Suprapubic skin (tissue), 4 donors: ENCODE results near the gene BACE1.

Experiments used
- EP300 ChIP-seq: sonication (generic); formaldehyde crosslinking; IDR thresholded peaks from one replicate; pipeline ENCODE4 v1.6.1; 2017; ENCODE audit warnings: antibody characterized with exemption
- POLR2A ChIP-seq, 2 donors: fragments of 450-650 bp; IDR thresholded peaks; one replicate each; pipeline ENCODE4 v1.6.1; 2017; ENCODE audit warnings: antibody characterized with exemption in 2 of 2, mild to moderate bottlenecking in 2 of 2, moderate library complexity in 2 of 2
- POLR2AphosphoS5 ChIP-seq, 3 donors: sonication (generic); formaldehyde crosslinking; IDR thresholded peaks; one replicate each; pipeline ENCODE4 v1.6.1; 2017; ENCODE audit warnings: antibody characterized with exemption in 3 of 3
- TF ChIP-seq, protein P1 (sequence below), 2 donors: fragments of 200-600 bp in 1 of 2; fragments of 450-650 bp in 1 of 2; sonication (generic) in 1 of 2; IDR thresholded peaks; one replicate each; pipeline ENCODE4 v1.5.1; 2016 to 2019; ENCODE audit warnings: antibody characterized with exemption in 2 of 2, mild to moderate bottlenecking in 1 of 2, moderate library complexity in 1 of 2

DNA sequence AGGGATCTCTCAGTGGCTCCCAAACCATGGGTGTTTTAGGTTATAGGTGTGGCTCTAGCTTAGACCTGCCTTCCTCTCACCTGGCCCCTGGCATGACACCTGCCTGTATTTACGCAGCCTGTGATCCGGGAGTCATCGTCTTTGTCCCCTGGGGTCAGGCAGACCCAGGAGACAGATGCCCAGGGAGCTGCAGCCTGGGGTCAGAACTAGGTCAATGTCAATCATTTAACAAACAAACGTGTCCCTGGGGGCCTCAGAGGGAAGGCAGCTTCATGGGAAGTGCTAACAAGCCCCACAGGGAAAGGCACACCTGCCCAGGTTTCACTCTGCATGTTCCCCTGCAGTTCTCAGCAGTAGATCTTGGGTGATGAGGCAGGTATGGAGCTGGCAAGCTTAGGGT, 13.0 kb downstream of the BACE1 start:
- TF ChIP-seq, protein P1, sequence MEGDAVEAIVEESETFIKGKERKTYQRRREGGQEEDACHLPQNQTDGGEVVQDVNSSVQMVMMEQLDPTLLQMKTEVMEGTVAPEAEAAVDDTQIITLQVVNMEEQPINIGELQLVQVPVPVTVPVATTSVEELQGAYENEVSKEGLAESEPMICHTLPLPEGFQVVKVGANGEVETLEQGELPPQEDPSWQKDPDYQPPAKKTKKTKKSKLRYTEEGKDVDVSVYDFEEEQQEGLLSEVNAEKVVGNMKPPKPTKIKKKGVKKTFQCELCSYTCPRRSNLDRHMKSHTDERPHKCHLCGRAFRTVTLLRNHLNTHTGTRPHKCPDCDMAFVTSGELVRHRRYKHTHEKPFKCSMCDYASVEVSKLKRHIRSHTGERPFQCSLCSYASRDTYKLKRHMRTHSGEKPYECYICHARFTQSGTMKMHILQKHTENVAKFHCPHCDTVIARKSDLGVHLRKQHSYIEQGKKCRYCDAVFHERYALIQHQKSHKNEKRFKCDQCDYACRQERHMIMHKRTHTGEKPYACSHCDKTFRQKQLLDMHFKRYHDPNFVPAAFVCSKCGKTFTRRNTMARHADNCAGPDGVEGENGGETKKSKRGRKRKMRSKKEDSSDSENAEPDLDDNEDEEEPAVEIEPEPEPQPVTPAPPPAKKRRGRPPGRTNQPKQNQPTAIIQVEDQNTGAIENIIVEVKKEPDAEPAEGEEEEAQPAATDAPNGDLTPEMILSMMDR (IDR thresholded peaks at IDR 0.05), result no peak
- TF ChIP-seq POLR2A (IDR thresholded peaks at IDR 0.05) (no peak), EP300 (no peak), POLR2AphosphoS5 (IDR thresholded peaks at IDR 0.05) (no peak)
